ENCODE results near the gene GFRA4. TPM values are rescaled to one million over a fixed set of nuclear protein-coding genes. Genes with fewer than 3 reads are reported as not detected.

The GFRA4 gene
- total and polyA plus RNA-seq, 2 donors (not counting 3 experiments of a cell fraction or from before 2014, with no cell fraction given) = not detected

- POLR2A ChIA-PET = no interaction called here
- intact Hi-C loops (cut with micrococcal nuclease) = no loop called here
- Histone ChIP-seq H3K79me2 (ENCODE audit: control insufficient read depth, insufficient read depth, low read length) (no peaks in the 10 kb centered on the region), H3K4me2 (ENCODE audit: insufficient read depth, low read length) (no peak overlapping the region), H3K4me1 (ENCODE audit: control insufficient read depth, extremely low read depth, insufficient read depth, low read length) (no peaks in the 10 kb centered on the region), H3K27me3 (ENCODE audit: control insufficient read depth in 2 of 2, insufficient read depth in 2 of 2, low read length in 2 of 2) (no peaks in the 10 kb centered on the region), H3K4me3 (replicated peaks in 1 of 3; ENCODE audit: insufficient read depth in 1 of 3, low read depth in 1 of 3, low read length in 3 of 3) (no peak overlapping the region), H4K20me1 (replicated peaks; ENCODE audit: control insufficient read depth, extremely low read depth, insufficient read depth, low read length) (no peaks in the 10 kb centered on the region), H3K36me3 (ENCODE audit: control insufficient read depth in 2 of 2, extremely low read depth in 1 of 2, insufficient read depth in 2 of 2, low read length in 2 of 2) (no peaks in the 10 kb centered on the region), H3K9ac (replicated peaks; ENCODE audit: extremely low read depth, insufficient read depth, low read length) (no peak overlapping the region), H3K27ac (ENCODE audit: insufficient read depth, low read depth, low read length) (no peak overlapping the region), H3K9me1 (replicated peaks; ENCODE audit: control insufficient read depth, extremely low read depth, insufficient read depth, low read length) (no peaks in the 10 kb centered on the region), H3K9me3 (replicated peaks; ENCODE audit: control insufficient read depth, insufficient read depth, low read length) (no peaks in the 10 kb centered on the region), H2AFZ (ENCODE audit: low read depth, low read length) (no peak overlapping the region)
- FAIRE-seq (no peak), DNase-seq (ENCODE audit: low read depth, low spot score) (no peak)
- TF ChIP-seq POLR2A (IDR thresholded peaks at IDR 0.05; ENCODE audit: low read depth, low read length) = no peak
- TF ChIP-seq MYC (IDR thresholded peaks at IDR 0.05; ENCODE audit: low read depth, low read length) = no peak
- no peak for TF ChIP-seq GATA2 (IDR thresholded peaks at IDR 0.05; ENCODE audit: insufficient read depth, insufficient read length, low read depth, low read length)
- TF ChIP-seq EZH2 (IDR thresholded peaks at IDR 0.05; ENCODE audit: borderline replicate concordance, low read depth, low read length, severe bottlenecking) = no peak
- TF ChIP-seq FOS (IDR thresholded peaks at IDR 0.05; ENCODE audit: borderline replicate concordance, insufficient read depth, low read length) = no peak
- TF ChIP-seq CTCF (IDR thresholded peaks at IDR 0.05; ENCODE audit: extremely low read depth in 1 of 2, insufficient read depth in 1 of 2, low read depth in 1 of 2, low read length in 2 of 2) = no peak
- TF ChIP-seq MAX (IDR thresholded peaks at IDR 0.05; ENCODE audit: insufficient read depth, insufficient read length) = no peak
- TF ChIP-seq POLR2AphosphoS5 (IDR thresholded peaks at IDR 0.05; ENCODE audit: insufficient read depth, low read depth, low read length) = no peak
- TF ChIP-seq JUN (IDR thresholded peaks at IDR 0.05; ENCODE audit: borderline replicate concordance, insufficient read depth, insufficient read length, low read depth) = no peak
- dilution Hi-C loops (cut with MboI; ENCODE audit: extremely low pct_ligation_motif_present, low sequenced_read_pairs) = no loop called here
- CTCF ChIA-PET = no interaction called here
- no TSS peak for BruUV-seq (replicated peaks)
Measured at GRCh38 chr20:3635346-3635745, 27.9 kb downstream of the GFRA4 start.

Measured in endothelial cell of umbilical vein (primary cell).